K562 (cell line): ENCODE results near the gene COL7A1. TPM values are rescaled to one million over a fixed set of nuclear protein-coding genes. Genes with fewer than 3 reads are reported as not detected.

ENCODE experiments used
- ATAC-seq: fragments of 200-7000 bp; cut with Tn5 transposase; 3 replicates; pipeline ENCODE4 v1.9.1; 2020; ENCODE audit warnings: moderate library complexity
- BruUV-seq: library from RNA; stranded (reverse); fragments of 400-500 nt; replicated peaks from 2 replicates; lab custom pipeline; 2021; lab: Mats Ljungman, UMichigan
- CTCF ChIA-PET: fragments of 300-600 bp; formaldehyde crosslinking; extraction: SDS; loops from one replicate; lab custom pipeline; 2021; ENCODE audit warnings: low intra/inter-chr PET ratio; lab: Yijun Ruan, JAX
- POLR2A ChIA-PET: fragments of 300-600, 350-650 bp; sonication (Branson Sonifier 250); formaldehyde crosslinking; extraction: SDS; loops from one replicate; lab custom pipeline; 2021; ENCODE audit warnings: antibody characterized with exemption, inconsistent platforms; lab: Yijun Ruan, JAX
- DNase-seq, 4 experiments: peaks; one replicate each; pipeline versions ENCODE4 v3.0.0 to v3.0.0-alpha.2; 2011 to 2018; ENCODE audit warnings: low spot score in 3 of 4, mixed read lengths in 3 of 4; ENCODE audit errors: extremely low read depth in 1 of 4
- FAIRE-seq: peaks from 2 replicates; lab custom pipeline; 2011; peaks lifted over from hg19 to GRCh38; lab: Jason Lieb, UNC
- H2AFZ ChIP-seq: 2 replicates; pipeline ENCODE4 v1.6.0; 2011; ENCODE audit warnings: low read depth, low read length, control low read depth, inconsistent platforms
- H3K27ac ChIP-seq: fragments of 200-600 bp; 3 replicates; pipeline ENCODE4 v1.8.0; 2011; ENCODE audit warnings: low read depth, mild to moderate bottlenecking, control low read depth, inconsistent platforms, low read length, moderate library complexity, mixed read lengths; ENCODE audit errors: extremely low read depth
- H3K27me3 ChIP-seq, 2 experiments: fragments of 300-600 bp in 1 of 2; 2 replicates in 1 of 2; 3 replicates in 1 of 2; pipeline versions ENCODE4 v1.6.0 to v1.8.0; 2011; ENCODE audit warnings: inconsistent platforms in 2 of 2, low read length in 2 of 2, mild to moderate bottlenecking in 1 of 2, mixed read lengths in 1 of 2, moderate library complexity in 1 of 2; ENCODE audit not compliant: control insufficient read depth in 2 of 2, insufficient read depth in 2 of 2
- H3K36me3 ChIP-seq: fragments of 300-600 bp; 3 replicates; pipeline ENCODE4 v1.8.0; 2011; ENCODE audit warnings: mild to moderate bottlenecking, low read length, inconsistent platforms; ENCODE audit not compliant: control insufficient read depth, insufficient read depth
- H3K4me1 ChIP-seq, 2 experiments: fragments of 200-600 bp in 1 of 2; replicated peaks in 1 of 2; 2 replicates in 1 of 2; 3 replicates in 1 of 2; pipeline versions ENCODE4 v1.5.1 to v1.8.0; 2011; ENCODE audit warnings: inconsistent platforms in 2 of 2, low read length in 2 of 2, mild to moderate bottlenecking in 1 of 2, mixed read lengths in 1 of 2, moderate library complexity in 1 of 2; ENCODE audit not compliant: control insufficient read depth in 2 of 2, insufficient read depth in 2 of 2
- H3K4me2 ChIP-seq: 2 replicates; pipeline ENCODE4 v1.6.1; 2011; ENCODE audit warnings: low read length, control low read depth, inconsistent platforms, mixed read lengths; ENCODE audit not compliant: insufficient read depth
- H3K4me3 ChIP-seq: fragments of 200-600 bp; sonication (generic), shearing (Covaris generic); 2 replicates; pipeline ENCODE4 v1.5.1; 2016; ENCODE audit warnings: control low read depth, inconsistent platforms
- H3K79me2 ChIP-seq: fragments of 200-600 bp; 3 replicates; pipeline ENCODE4 v1.8.0; 2011; ENCODE audit warnings: low read length, inconsistent platforms; ENCODE audit not compliant: control insufficient read depth, insufficient read depth
- H3K9ac ChIP-seq, 2 experiments: 2 replicates each; pipeline versions ENCODE4 v1.6.0 to v1.6.1; 2011; ENCODE audit warnings: low read depth in 2 of 2, low read length in 2 of 2, control low read depth in 1 of 2, inconsistent platforms in 1 of 2, mild to moderate bottlenecking in 1 of 2, mixed read lengths in 1 of 2; ENCODE audit not compliant: insufficient read depth in 1 of 2
- H3K9me1 ChIP-seq: one replicate; pipeline ENCODE4 v1.6.0; 2011; ENCODE audit warnings: inconsistent platforms, mild to moderate bottlenecking, low read length, moderate library complexity; ENCODE audit not compliant: control insufficient read depth, insufficient read depth
- H3K9me3 ChIP-seq: replicated peaks from 2 replicates; pipeline ENCODE4 v1.5.1; 2011; ENCODE audit warnings: low read depth, low read length, inconsistent platforms; ENCODE audit not compliant: control insufficient read depth, insufficient read depth
- H4K20me1 ChIP-seq: replicated peaks from 2 replicates; pipeline ENCODE4 v1.6.1; 2011; ENCODE audit warnings: low read length, inconsistent platforms, mixed read lengths; ENCODE audit not compliant: control insufficient read depth, insufficient read depth
- AFF1 ChIP-seq, 2 experiments: fragments of 450-650 bp; IDR thresholded peaks; 2 replicates each; pipeline ENCODE4 v1.6.1; 2018; ENCODE audit warnings: mild to moderate bottlenecking in 2 of 2, low read depth in 1 of 2; ENCODE audit not compliant: partially characterized antibody in 2 of 2
- ARID2 ChIP-seq: fragments of 450-650 bp; IDR thresholded peaks from 2 replicates; pipeline ENCODE4 v1.6.1; 2017; ENCODE audit warnings: antibody characterized with exemption, mild to moderate bottlenecking
- BHLHE40 ChIP-seq: IDR thresholded peaks from 2 replicates; pipeline ENCODE4 v1.6.1; 2011; ENCODE audit warnings: low read length, improper control_type of control experiment
- MYNN ChIP-seq, 2 experiments: sonication (generic); formaldehyde crosslinking in 1 of 2; IDR thresholded peaks; 2 replicates each; pipeline versions ENCODE4 v1.5.0 to v1.6.1; 2016 to 2020; ENCODE audit warnings: antibody characterized with exemption in 1 of 2, missing genetic modification reagents in 1 of 2
- RBM17 ChIP-seq: fragments of 200-400 bp; formaldehyde crosslinking; IDR thresholded peaks from 2 replicates; pipeline ENCODE4 v1.6.1; 2017; ENCODE audit warnings: low read depth, mild to moderate bottlenecking, low read length, borderline replicate concordance
- UBTF ChIP-seq, 2 experiments: IDR thresholded peaks; 2 replicates each; pipeline ENCODE4 v1.6.1; 2012; ENCODE audit warnings: improper control_type of control experiment in 2 of 2, low read depth in 2 of 2, low read length in 2 of 2, borderline replicate concordance in 1 of 2
- VEZF1 ChIP-seq: fragments of 200-800 bp; sonication (Bioruptor generic); IDR thresholded peaks from 2 replicates; pipeline ENCODE4 v1.6.1; 2017; ENCODE audit warnings: missing genetic modification characterization, missing compliant biosample characterization
- ZKSCAN1 ChIP-seq: fragments of 150-350 bp; IDR thresholded peaks from 2 replicates; pipeline ENCODE4 v1.6.1; 2016; ENCODE audit warnings: low read depth, low read length
- WGBS: fragments of 100-300 bp; shearing (Covaris generic); methylation state at CpG from one replicate; pipeline ENCODE4 v1.1.6; 2016; ENCODE audit warnings: low coverage, mixed read lengths; ENCODE audit not compliant: insufficient coverage; ENCODE audit errors: missing lambda C conversion rate; 5-methylcytosine and 5-hydroxymethylcytosine counted together
- in situ Hi-C: fragments of 300-500 bp; cut with MboI; formaldehyde crosslinking; loops from 4 replicates; pipeline ENCODE4 v1.15.0; 2018; ENCODE audit warnings: inconsistent platforms, mixed read lengths
- intact Hi-C: fragments of 100-400 bp; cut with micrococcal nuclease; formaldehyde crosslinking; loops from 2 replicates; pipeline ENCODE4 v1.14.2; 2022
- polyA plus RNA-seq, 8 experiments: library from polyadenylated mRNA; depleted of rRNA in 4 of 8; stranded (reverse) in 5 of 8; unstranded in 3 of 8; fragments of >200 nt; fragmentation: Nextera tagmentation in 2 of 8; fragmentation: Illumina TruSeq in 1 of 8; extraction: Ambion mirVana in 2 of 8; extraction: Trizol in 1 of 8; gene quantifications; 2 replicates each; pipeline versions ENCODE4 v1.2.1 to v1.2.3, GENCODE V29; 2011 to 2014; ENCODE audit warnings: inconsistent platforms in 1 of 8, missing spikeins in 1 of 8
- total RNA-seq, 7 experiments: library from RNA; depleted of rRNA in 6 of 7; stranded (reverse); fragments of >200 nt in 6 of 7; fragmentation: Illumina TruSeq in 2 of 7; extraction: Trizol in 2 of 7; gene quantifications; 2 replicates each; pipeline versions ENCODE4 v1.2.1 to v1.2.3, GENCODE V29; 2011 to 2021; ENCODE audit warnings: low replicate concordance in 1 of 7
- TF ChIP-seq, protein P1 (sequence below), 2 experiments: fragments of 450-650 bp in 1 of 2; sonication (generic) in 1 of 2; formaldehyde crosslinking in 1 of 2; IDR thresholded peaks in 1 of 2; conservative IDR thresholded peaks in 1 of 2; 2 replicates each; pipeline versions ENCODE4 v1.6.1 to v1.8.1; 2016 to 2023; ENCODE audit warnings: mild to moderate bottlenecking in 2 of 2, moderate library complexity in 2 of 2, inconsistent platforms in 1 of 2, missing genetic modification reagents in 1 of 2
- TF ChIP-seq, protein P2 (sequence below), 3 experiments: fragments of 200-800 bp in 1 of 3; sonication (Bioruptor generic) in 1 of 3; sonication (generic) in 1 of 3; formaldehyde crosslinking in 1 of 3; IDR thresholded peaks; 2 replicates each; pipeline versions ENCODE4 v1.6.1 to v1.8.0; 2016 to 2022; ENCODE audit warnings: mild to moderate bottlenecking in 2 of 3, missing compliant biosample characterization in 2 of 3, missing genetic modification characterization in 2 of 3, missing genetic modification reagents in 1 of 3

COL7A1 gene
- total and polyA plus RNA-seq, 9 of the 15 experiments (the other 6 are each of a cell fraction or from before 2014, with no cell fraction given) = 0.09 to 0.66 (median 0.35) TPM; not detected in 3

DNA sequence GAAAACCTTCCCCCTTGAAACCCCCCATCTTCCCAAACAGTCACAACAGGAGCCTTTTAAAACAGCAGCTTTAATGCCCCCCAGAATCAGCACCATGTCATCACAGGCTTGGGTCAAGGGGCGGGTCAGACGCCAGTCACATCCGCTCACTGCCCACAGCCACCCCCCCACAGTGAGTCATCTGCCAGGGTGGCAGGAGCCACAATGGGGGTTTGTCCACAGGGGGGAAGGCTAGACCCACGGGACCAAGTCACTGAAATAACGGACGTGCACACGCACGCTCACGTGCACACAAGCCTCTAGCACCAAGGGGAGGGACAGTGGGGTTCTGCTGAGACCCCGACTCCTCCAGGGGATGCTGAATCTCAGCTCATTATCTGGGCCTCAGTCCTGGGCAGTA is 31.1 kb downstream of the COL7A1 start:
- ATAC-seq = no peak
- POLR2A ChIA-PET = no interaction called here
- Histone ChIP-seq H3K9ac (peak overlapping the region in 1 of 2 experiments; percentile 52; a peak in 1 of 4 replicates), H3K36me3 (no peaks in the 10 kb centered on the region), H3K9me3 (no peaks in the 10 kb centered on the region), H3K4me2 (no peak overlapping the region), H3K27ac (no peak overlapping the region), H3K4me3 (no peak overlapping the region), H4K20me1 (no peaks in the 10 kb centered on the region), H3K79me2 (no peaks in the 10 kb centered on the region), H3K27me3 (no peaks in the 10 kb centered on the region), H2AFZ (no peak overlapping the region), H3K4me1 (peaks cover 20 to 66% of the 10 kb centered on the region in 2 experiments), H3K9me1 (no peaks in the 10 kb centered on the region)
- CTCF ChIA-PET = no interaction called here
- no peak for FAIRE-seq
- intact Hi-C loops (no loop called here), in situ Hi-C loops (no loop called here)
- 64% methylated on average over 6 of the region's 10 CpGs for WGBS
- TF ChIP-seq UBTF (IDR thresholded peaks at IDR 0.05; ENCODE audit: borderline replicate concordance in 1 of 2, low read depth in 2 of 2, low read length in 2 of 2) (no peak), VEZF1 (CRISPR knock-in tag) (peak; percentile 41), AFF1 (IDR thresholded peaks at IDR 0.05; ENCODE audit: low read depth in 1 of 2, partially characterized antibody in 2 of 2) (no peak), BHLHE40 (peak; percentile 63), ZKSCAN1 (no peak), ARID2 (no peak), RBM17 (no peak), MYNN (IDR thresholded peaks at IDR 0.05) (0 out of 2 replicates have a peak, but pooled peaks have one; percentile 24), MYNN (CRISPR knock-in tag; IDR thresholded peaks at IDR 0.05) (no peak)
- TF ChIP-seq, protein P1, sequence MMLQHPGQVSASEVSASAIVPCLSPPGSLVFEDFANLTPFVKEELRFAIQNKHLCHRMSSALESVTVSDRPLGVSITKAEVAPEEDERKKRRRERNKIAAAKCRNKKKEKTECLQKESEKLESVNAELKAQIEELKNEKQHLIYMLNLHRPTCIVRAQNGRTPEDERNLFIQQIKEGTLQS (IDR thresholded peaks at IDR 0.05) = peak; percentile 42; the same call in 1 of the 2 replicates
- TF ChIP-seq, protein P1 (CRISPR knock-in tag; conservative IDR thresholded peaks at IDR 0.05) = no peak
- TF ChIP-seq, protein P2, sequence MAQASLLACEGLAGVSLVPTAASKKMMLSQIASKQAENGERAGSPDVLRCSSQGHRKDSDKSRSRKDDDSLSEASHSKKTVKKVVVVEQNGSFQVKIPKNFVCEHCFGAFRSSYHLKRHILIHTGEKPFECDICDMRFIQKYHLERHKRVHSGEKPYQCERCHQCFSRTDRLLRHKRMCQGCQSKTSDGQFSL (CRISPR knock-in tag; IDR thresholded peaks at IDR 0.05) = peak; percentile 73
- TF ChIP-seq, protein P2 (tag; IDR thresholded peaks at IDR 0.05) = no peak
- DNase-seq = no peak
- BruUV-seq = no TSS peak
